ENCODE data around the gene SYT7.

SYT7 gene

GRCh38 chr11:61610905-61611304 lies 30.0 kb upstream of the SYT7 start:
- H3K4me3 ChIP-seq (ENCODE audit: low read length) = no peak overlapping the region
- DNase-seq (ENCODE audit: low read depth, low spot score) = no peak

- H3K4me3 ChIP-seq (ENCODE audit: low read length) = no peak overlapping the region
- DNase-seq (ENCODE audit: low read depth, low spot score) = no peak
These were observed 29.1 kb upstream of the SYT7 start for GRCh38 chr11:61609980-61610366.

GRCh38 chr11:61609000-61609979 lies 28.4 kb upstream of the SYT7 start:
- no peak overlapping the region for H3K4me3 ChIP-seq (ENCODE audit: low read length)
- DNase-seq (ENCODE audit: low read depth, low spot score) = no peak

- DNase-seq (ENCODE audit: low read depth, low spot score) = no peak
- no peak overlapping the region for H3K4me3 ChIP-seq (ENCODE audit: low read length)
These were observed 27.2 kb upstream of the SYT7 start for GRCh38 chr11:61607920-61608599.

- H3K4me3 ChIP-seq (ENCODE audit: low read length) = no peak overlapping the region
- DNase-seq (ENCODE audit: low read depth, low spot score) = no peak
These were observed 26.6 kb upstream of the SYT7 start for GRCh38 chr11:61607426-61607825.

- DNase-seq (ENCODE audit: low read depth, low spot score) = no peak
- no peak overlapping the region for H3K4me3 ChIP-seq (ENCODE audit: low read length)
These were observed 22.8 kb upstream of the SYT7 start for GRCh38 chr11:61603667-61604066.

- DNase-seq (ENCODE audit: low read depth, low spot score) = no peak
- H3K4me3 ChIP-seq (ENCODE audit: low read length) = no peak overlapping the region
These were observed 22.1 kb upstream of the SYT7 start for GRCh38 chr11:61602775-61603569.

- no peak overlapping the region for H3K4me3 ChIP-seq (ENCODE audit: low read length)
- DNase-seq (ENCODE audit: low read depth, low spot score) = no peak
These were observed 20.6 kb upstream of the SYT7 start for GRCh38 chr11:61601512-61601911.

- H3K4me3 ChIP-seq (ENCODE audit: low read length) = no peak overlapping the region
- no peak for DNase-seq (ENCODE audit: low read depth, low spot score)
These were observed 19.3 kb upstream of the SYT7 start for GRCh38 chr11:61599968-61600710.

GRCh38 chr11:61598886-61599868 lies 18.3 kb upstream of the SYT7 start:
- no peak overlapping the region for H3K4me3 ChIP-seq (ENCODE audit: low read length)
- DNase-seq (ENCODE audit: low read depth, low spot score) = no peak

- H3K4me3 ChIP-seq (ENCODE audit: low read length) = no peak overlapping the region
- no peak for DNase-seq (ENCODE audit: low read depth, low spot score)
These were observed 17.5 kb upstream of the SYT7 start for GRCh38 chr11:61598374-61598773.

- no peak overlapping the region for H3K4me3 ChIP-seq (ENCODE audit: low read length)
These were observed 16.1 kb upstream of the SYT7 start for GRCh38 chr11:61596990-61597389.

GRCh38 chr11:61596542-61596941 lies 15.7 kb upstream of the SYT7 start:
- no peak for DNase-seq (ENCODE audit: low read depth, low spot score)

More at GRCh38 chr11:61596990-61597389, 16.1 kb upstream of the SYT7 start:
- DNase-seq (ENCODE audit: low read depth, low spot score) = no peak

GRCh38 chr11:61594907-61595257 lies 14.0 kb upstream of the SYT7 start:
- no peak for DNase-seq (ENCODE audit: low read depth, low spot score)
- no peak overlapping the region for H3K4me3 ChIP-seq (ENCODE audit: low read length)

More at GRCh38 chr11:61596542-61596941, 15.7 kb upstream of the SYT7 start:
- no peak overlapping the region for H3K4me3 ChIP-seq (ENCODE audit: low read length)

- DNase-seq (ENCODE audit: low read depth, low spot score) = no peak
These were observed 12.3 kb upstream of the SYT7 start for GRCh38 chr11:61593151-61593550.

GRCh38 chr11:61592176-61592575 lies 11.3 kb upstream of the SYT7 start:
- H3K4me3 ChIP-seq (ENCODE audit: low read length) = no peak overlapping the region
- no peak for DNase-seq (ENCODE audit: low read depth, low spot score)

More at GRCh38 chr11:61593151-61593550, 12.3 kb upstream of the SYT7 start:
- H3K4me3 ChIP-seq (ENCODE audit: low read length) = no peak overlapping the region

- no peak for DNase-seq (ENCODE audit: low read depth, low spot score)
- H3K4me3 ChIP-seq (ENCODE audit: low read length) = no peak overlapping the region
These were observed 9.1 kb upstream of the SYT7 start for GRCh38 chr11:61589961-61590360.

GRCh38 chr11:61588728-61589191 lies 7.9 kb upstream of the SYT7 start:
- DNase-seq (ENCODE audit: low read depth, low spot score) = no peak
- H3K4me3 ChIP-seq (ENCODE audit: low read length) = no peak overlapping the region

All from Jurkat, Clone E6-1 (cell line).